HG02571 (cell line): ENCODE measurements around the gene IL6.

Source experiments
- ATAC-seq: cut with Tn5 transposase; IDR thresholded peaks from one replicate; pipeline ENCODE4 v1.9.1; 2021; ENCODE audit warnings: mild to moderate bottlenecking, moderate library complexity; ENCODE audit not compliant: unreplicated experiment

The IL6 gene

DNA sequence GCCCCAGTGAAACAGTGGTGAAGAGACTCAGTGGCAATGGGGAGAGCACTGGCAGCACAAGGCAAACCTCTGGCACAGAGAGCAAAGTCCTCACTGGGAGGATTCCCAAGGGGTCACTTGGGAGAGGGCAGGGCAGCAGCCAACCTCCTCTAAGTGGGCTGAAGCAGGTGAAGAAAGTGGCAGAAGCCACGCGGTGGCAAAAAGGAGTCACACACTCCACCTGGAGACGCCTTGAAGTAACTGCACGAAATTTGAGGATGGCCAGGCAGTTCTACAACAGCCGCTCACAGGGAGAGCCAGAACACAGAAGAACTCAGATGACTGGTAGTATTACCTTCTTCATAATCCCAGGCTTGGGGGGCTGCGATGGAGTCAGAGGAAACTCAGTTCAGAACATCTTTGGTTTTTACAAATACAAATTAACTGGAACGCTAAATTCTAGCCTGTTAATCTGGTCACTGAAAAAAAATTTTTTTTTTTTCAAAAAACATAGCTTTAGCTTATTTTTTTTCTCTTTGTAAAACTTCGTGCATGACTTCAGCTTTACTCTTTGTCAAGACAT lies 574 bp upstream of the IL6 start:
- peak; percentile 81 for ATAC-seq

GRCh38 chr7:22727714-22728035 lies 675 bp downstream of the IL6 start:
- no peak for ATAC-seq

GRCh38 chr7:22728401-22729029 lies 1.5 kb downstream of the IL6 start:
- ATAC-seq: no peak

DNA sequence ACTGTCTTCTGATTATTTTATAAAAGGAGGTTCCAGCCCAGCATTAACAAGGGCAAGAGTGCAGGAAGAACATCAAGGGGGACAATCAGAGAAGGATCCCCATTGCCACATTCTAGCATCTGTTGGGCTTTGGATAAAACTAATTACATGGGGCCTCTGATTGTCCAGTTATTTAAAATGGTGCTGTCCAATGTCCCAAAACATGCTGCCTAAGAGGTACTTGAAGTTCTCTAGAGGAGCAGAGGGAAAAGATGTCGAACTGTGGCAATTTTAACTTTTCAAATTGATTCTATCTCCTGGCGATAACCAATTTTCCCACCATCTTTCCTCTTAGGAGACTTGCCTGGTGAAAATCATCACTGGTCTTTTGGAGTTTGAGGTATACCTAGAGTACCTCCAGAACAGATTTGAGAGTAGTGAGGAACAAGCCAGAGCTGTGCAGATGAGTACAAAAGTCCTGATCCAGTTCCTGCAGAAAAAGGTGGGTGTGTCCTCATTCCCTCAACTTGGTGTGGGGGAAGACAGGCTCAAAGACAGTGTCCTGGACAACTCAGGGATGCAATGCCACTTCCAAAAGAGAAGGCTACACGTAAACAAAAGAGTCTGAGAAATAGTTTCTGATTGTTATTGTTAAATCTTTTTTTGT lies 2.3 kb downstream of the IL6 start:
- ATAC-seq: no peak

DNA sequence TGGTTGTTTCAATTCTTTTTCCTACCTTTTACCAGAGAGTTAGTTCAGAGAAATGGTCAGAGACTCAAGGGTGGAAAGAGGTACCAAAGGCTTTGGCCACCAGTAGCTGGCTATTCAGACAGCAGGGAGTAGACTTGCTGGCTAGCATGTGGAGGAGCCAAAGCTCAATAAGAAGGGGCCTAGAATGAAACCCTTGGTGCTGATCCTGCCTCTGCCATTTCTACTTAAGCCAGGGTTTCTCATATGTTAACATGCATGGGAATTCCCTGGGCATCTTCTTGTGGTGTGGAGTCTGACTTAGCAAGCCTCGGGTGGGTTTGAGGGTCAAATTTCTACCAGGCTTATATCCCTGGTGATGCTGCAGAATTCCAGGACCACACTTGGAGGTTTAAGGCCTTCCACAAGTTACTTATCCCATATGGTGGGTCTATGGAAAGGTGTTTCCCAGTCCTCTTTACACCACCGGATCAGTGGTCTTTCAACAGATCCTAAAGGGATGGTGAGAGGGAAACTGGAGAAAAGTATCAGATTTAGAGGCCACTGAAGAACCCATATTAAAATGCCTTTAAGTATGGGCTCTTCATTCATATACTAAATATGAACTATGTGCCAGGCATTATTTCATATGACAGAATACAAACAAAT lies 3.2 kb downstream of the IL6 start:
- ATAC-seq: no peak

GRCh38 chr7:22730921-22731654 lies 4.1 kb downstream of the IL6 start:
- no peak for ATAC-seq

- ATAC-seq: no peak
Measured at GRCh38 chr7:22731766-22732165, 4.8 kb downstream of the IL6 start.

- no peak for ATAC-seq
Measured at GRCh38 chr7:22732556-22733126, 5.6 kb downstream of the IL6 start.

- ATAC-seq: no peak
Measured at GRCh38 chr7:22733761-22734160, 6.8 kb downstream of the IL6 start.

DNA sequence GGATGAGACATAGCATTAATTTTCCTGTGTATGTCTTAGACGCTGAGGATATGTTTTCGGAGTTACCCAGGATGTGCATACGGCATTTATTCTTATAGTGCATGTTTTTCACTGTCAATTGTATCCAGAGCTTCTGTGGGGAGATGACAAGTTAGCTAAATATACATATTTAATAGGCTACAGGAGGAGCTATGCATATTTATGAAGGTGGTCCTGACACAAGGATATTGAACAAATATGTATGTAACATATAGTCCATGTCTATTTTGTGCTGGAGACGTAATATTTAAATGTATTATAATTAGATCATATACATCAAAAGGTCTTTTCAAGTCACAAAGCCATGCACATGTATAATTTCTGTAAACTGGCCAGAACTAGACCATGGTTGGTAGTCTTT lies 16.0 kb downstream of the IL6 start:
- no peak for ATAC-seq

- ATAC-seq: no peak
Measured at GRCh38 chr7:22751341-22751740, 24.3 kb downstream of the IL6 start.

- no peak for ATAC-seq
Measured at GRCh38 chr7:22757338-22757994, 30.5 kb downstream of the IL6 start.

GRCh38 chr7:22758576-22758975 lies 31.6 kb downstream of the IL6 start:
- ATAC-seq: no peak

- ATAC-seq: no peak
Measured at GRCh38 chr7:22759721-22760120, 32.7 kb downstream of the IL6 start.

GRCh38 chr7:22762866-22763265 lies 35.9 kb downstream of the IL6 start:
- no peak for ATAC-seq

- no peak for ATAC-seq
Measured at GRCh38 chr7:22765609-22766008, 38.6 kb downstream of the IL6 start.

DNA sequence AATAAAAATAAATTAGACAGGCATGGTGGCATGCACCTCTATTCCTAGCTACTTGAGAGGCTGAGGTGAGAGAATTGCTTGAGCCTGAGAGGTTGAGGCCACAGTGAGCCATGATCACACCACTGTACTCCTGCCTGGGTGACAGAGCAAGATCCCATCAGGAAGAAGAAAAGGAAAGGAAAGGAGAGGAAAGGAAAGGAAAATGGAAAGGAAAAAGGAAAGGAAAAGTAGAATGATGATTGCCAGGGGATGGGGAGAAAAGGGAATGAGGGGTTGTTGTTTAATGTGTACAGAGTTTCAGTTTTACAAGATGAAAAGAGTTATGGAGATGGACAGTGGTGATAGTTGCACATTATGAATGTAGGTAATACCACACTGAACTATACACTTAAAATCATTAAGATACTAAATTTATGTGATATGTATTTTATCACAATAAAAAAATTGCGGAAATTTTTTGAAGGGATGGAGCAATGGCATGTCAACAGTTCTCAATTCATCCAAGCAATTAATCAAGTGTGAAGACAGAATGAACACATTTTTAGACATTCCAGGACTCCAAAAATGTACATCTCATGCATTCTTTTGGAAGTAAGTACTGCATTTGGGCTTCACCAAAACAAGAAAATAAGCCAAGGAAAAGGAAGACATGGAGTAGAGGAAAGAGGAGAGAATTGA lies 44.3 kb downstream of the IL6 start:
- no peak for ATAC-seq

DNA sequence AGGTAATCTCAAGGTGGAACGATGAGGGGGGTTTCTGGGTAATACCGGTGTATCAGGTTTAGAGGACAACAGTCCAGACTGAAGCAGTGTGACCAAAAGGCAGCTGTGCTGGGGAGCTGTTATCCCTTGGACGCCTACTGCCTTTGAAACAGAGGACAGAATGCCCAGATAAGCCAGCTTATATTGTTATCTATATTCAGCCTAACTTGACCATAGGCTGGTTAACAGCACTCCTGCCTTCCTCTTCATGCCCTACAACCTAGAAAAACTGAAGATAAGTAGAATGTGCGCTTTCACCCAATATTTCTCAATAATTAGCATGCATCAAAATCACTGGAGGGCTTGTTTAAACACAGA lies 44.9 kb downstream of the IL6 start:
- ATAC-seq: no peak

DNA sequence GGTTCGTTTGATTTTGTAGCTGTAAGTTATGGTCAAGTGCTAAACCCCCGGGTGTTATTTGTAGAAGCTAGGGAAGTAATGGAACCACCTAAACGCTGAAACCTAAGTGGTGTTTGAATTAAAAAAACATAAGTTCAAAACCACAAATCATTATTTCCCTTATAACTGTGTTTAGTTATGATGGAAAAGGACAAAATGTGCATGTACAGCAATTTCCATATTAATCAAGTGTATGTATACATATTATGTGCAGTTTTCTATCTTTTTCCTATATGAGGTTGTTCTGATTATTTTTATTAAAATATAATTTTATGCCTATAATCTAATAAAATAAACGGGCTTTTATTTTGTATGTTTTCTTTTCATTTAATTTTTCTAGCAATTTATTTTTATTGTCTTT lies 45.9 kb downstream of the IL6 start:
- ATAC-seq: no peak

DNA sequence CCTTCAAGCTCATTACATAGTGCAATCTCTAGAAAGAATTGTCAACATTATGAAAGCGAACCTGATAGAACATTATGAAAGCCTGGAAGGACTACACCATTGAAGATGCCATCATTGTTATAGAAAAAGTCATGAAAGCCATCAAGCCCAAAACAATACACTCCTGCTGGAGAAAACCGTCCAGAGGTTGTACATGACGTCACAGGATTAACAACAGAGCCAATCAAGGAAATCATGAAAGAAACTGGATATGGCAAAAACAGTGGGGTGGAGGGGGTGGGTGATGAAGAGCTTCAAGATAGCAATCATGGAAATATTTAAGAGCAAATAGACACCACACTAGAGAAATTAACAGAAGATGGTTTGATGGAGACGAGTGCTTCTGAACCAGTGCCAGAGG lies 50.0 kb downstream of the IL6 start:
- no peak for ATAC-seq
